SU-DHL-6 (cell line): Measurements from ENCODE around the gene ARHGAP29.

Experiments
- H2AFZ ChIP-seq: fragments of 200-600 bp; sonication (generic); 2 replicates; pipeline ENCODE4 v1.6.1; 2014; ENCODE audit warnings: low read depth, mild to moderate bottlenecking, moderate library complexity, mixed read lengths, antibody characterized with exemption, low read length; ENCODE audit not compliant: severe bottlenecking
- H3F3A ChIP-seq: fragments of 200-600 bp; shearing (Covaris generic); 2 replicates; pipeline ENCODE4 v1.6.0; 2016; ENCODE audit warnings: antibody characterized with exemption, mild to moderate bottlenecking; ENCODE audit not compliant: insufficient read depth
- H3K27ac ChIP-seq: fragments of 200-600 bp; sonication (generic); 2 replicates; pipeline ENCODE4 v1.5.1; 2016; ENCODE audit warnings: low read depth, mild to moderate bottlenecking, low read length, moderate library complexity, mixed read lengths
- H3K27me3 ChIP-seq: fragments of 200-600 bp; sonication (generic), shearing (Covaris generic); 2 replicates; pipeline ENCODE4 v1.6.0; 2014; ENCODE audit warnings: mild to moderate bottlenecking, low read length
- H3K36me3 ChIP-seq: fragments of 200-600 bp; sonication (generic); 2 replicates; pipeline ENCODE4 v1.6.1; 2014; ENCODE audit warnings: mild to moderate bottlenecking, low read length, mixed read lengths
- H3K4me2 ChIP-seq: fragments of 300-600, 200-600 bp; shearing (Covaris generic), sonication (generic); 2 replicates; pipeline ENCODE4 v1.6.0; 2014; ENCODE audit warnings: low read length, low read depth, mild to moderate bottlenecking; ENCODE audit not compliant: poor library complexity, severe bottlenecking
- H3K4me3 ChIP-seq: fragments of 200-600 bp; sonication (generic); 2 replicates; pipeline ENCODE4 v1.5.1; 2014; ENCODE audit warnings: antibody characterized with exemption, low read length, mild to moderate bottlenecking, mixed read lengths; ENCODE audit not compliant: insufficient read depth, poor library complexity, severe bottlenecking
- H3K79me2 ChIP-seq: fragments of 200-600 bp; sonication (generic); 2 replicates; pipeline ENCODE4 v1.6.1; 2014; ENCODE audit warnings: mild to moderate bottlenecking, low read length, moderate library complexity; ENCODE audit not compliant: insufficient read depth
- H3K9ac ChIP-seq: fragments of 200-600 bp; sonication (generic); 2 replicates; pipeline ENCODE4 v1.7.0; 2014; ENCODE audit warnings: mild to moderate bottlenecking, low read length
- H3K9me2 ChIP-seq: fragments of 200-600 bp; sonication (generic); replicated peaks from 2 replicates; pipeline ENCODE4 v1.6.1; 2014; ENCODE audit warnings: low read length; ENCODE audit not compliant: insufficient read depth
- H3K9me3 ChIP-seq: fragments of 200-600 bp; sonication (generic); 2 replicates; pipeline ENCODE4 v1.6.1; 2014; ENCODE audit warnings: low read length, mixed read lengths; ENCODE audit not compliant: insufficient read depth
- H4K20me1 ChIP-seq: fragments of 200-600 bp; sonication (generic); 2 replicates; pipeline ENCODE4 v1.6.1; 2014; ENCODE audit warnings: low read depth, mild to moderate bottlenecking, antibody characterized with exemption, low read length, moderate library complexity, mixed read lengths
- CTCF ChIP-seq: fragments of 200-600 bp; sonication (generic); IDR thresholded peaks from one replicate; pipeline ENCODE4 v1.5.1; 2017; ENCODE audit warnings: antibody characterized with exemption, mild to moderate bottlenecking, low read length, moderate library complexity; ENCODE audit not compliant: insufficient read depth, poor library complexity, severe bottlenecking
- EZH2phosphoT487 ChIP-seq: fragments of 200-600 bp; sonication (generic), shearing (Covaris generic); conservative IDR thresholded peaks from 2 replicates; pipeline ENCODE4 v1.6.1; 2018; ENCODE audit warnings: mild to moderate bottlenecking, antibody characterized with exemption, low read length, moderate library complexity, mixed read lengths

The ARHGAP29 gene

DNA sequence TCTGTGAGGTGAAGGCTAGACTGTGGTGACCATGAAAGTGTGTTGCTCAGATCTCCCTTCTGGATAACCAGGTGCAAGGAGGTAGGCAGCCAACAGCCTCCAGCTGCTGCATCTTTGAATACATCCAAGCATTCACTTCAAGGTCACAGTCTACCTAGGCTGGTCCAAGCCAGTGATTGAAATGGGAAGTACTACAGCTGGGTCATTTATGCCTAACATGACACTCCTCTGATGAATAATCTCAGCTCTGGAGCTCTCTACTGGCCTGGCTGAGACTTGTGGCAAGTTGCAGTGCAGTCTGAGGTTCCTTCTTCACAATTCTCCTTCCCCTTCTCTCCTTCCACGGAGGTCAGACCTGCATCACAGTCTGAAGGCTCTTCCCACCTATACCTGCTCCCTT, 35.0 kb upstream of the ARHGAP29 start:
- Histone ChIP-seq H3K36me3 (no peaks in the 10 kb centered on the region), H3K27me3 (no peaks in the 10 kb centered on the region), H3K9ac (no peak overlapping the region), H2AFZ (no peak overlapping the region), H3K4me3 (no peak overlapping the region), H3K4me2 (no peak overlapping the region), H3K27ac (no peak overlapping the region), H4K20me1 (no peaks in the 10 kb centered on the region), H3K9me3 (no peaks in the 10 kb centered on the region), H3F3A (no peaks in the 10 kb centered on the region), H3K79me2 (no peaks in the 10 kb centered on the region), H3K9me2 (no peaks in the 10 kb centered on the region)
- TF ChIP-seq CTCF, result no peak
- TF ChIP-seq EZH2phosphoT487, result no peak

GRCh38 chr1:94271373-94271772, 34.0 kb upstream of the ARHGAP29 start:
- no peak overlapping the region for H3K4me2 ChIP-seq
- no peaks in the 10 kb centered on the region for H3K9me2 ChIP-seq
- TF ChIP-seq CTCF (no peak), EZH2phosphoT487 (no peak)
- H3K79me2 ChIP-seq, result no peaks in the 10 kb centered on the region
- no peaks in the 10 kb centered on the region for H3K27me3 ChIP-seq
- H3K27ac ChIP-seq, result no peak overlapping the region
- no peaks in the 10 kb centered on the region for H3F3A ChIP-seq
- no peaks in the 10 kb centered on the region for H3K36me3 ChIP-seq
- no peaks in the 10 kb centered on the region for H4K20me1 ChIP-seq
- H3K9ac ChIP-seq, result no peak overlapping the region
- H2AFZ ChIP-seq, result no peak overlapping the region
- H3K9me3 ChIP-seq, result no peaks in the 10 kb centered on the region
- no peak overlapping the region for H3K4me3 ChIP-seq

- H3K9me3 ChIP-seq, result no peaks in the 10 kb centered on the region
- H2AFZ ChIP-seq, result no peak overlapping the region
- H3K9ac ChIP-seq, result no peak overlapping the region
- H3K4me3 ChIP-seq, result no peak overlapping the region
- no peaks in the 10 kb centered on the region for H3K9me2 ChIP-seq
- H3K27ac ChIP-seq, result no peak overlapping the region
- no peaks in the 10 kb centered on the region for H3F3A ChIP-seq
- TF ChIP-seq EZH2phosphoT487, result no peak
- TF ChIP-seq CTCF, result no peak
- no peaks in the 10 kb centered on the region for H3K79me2 ChIP-seq
- no peaks in the 10 kb centered on the region for H4K20me1 ChIP-seq
- H3K4me2 ChIP-seq, result no peak overlapping the region
- no peaks in the 10 kb centered on the region for H3K27me3 ChIP-seq
- no peaks in the 10 kb centered on the region for H3K36me3 ChIP-seq
These were observed 33.4 kb upstream of the ARHGAP29 start for GRCh38 chr1:94270801-94271203.
